Tibial nerve (tissue), 3 donors: Measurements from ENCODE around the gene HMCN1.
A peak's percentile ranks its signal among the peaks of the same experiment; 100 is the strongest.

ENCODE experiments used
- CTCF ChIP-seq, 5 experiments: fragments of 200-600 bp in 3 of 5; fragments of 450-650 bp in 2 of 5; sonication (generic) in 3 of 5; IDR thresholded peaks; one replicate each; pipeline ENCODE4 v1.5.1; 2016 to 2019; ENCODE audit warnings: antibody characterized with exemption in 5 of 5, mild to moderate bottlenecking in 3 of 5, moderate library complexity in 2 of 5
- POLR2A ChIP-seq, 2 donors: fragments of 450-650 bp; IDR thresholded peaks; one replicate each; pipeline ENCODE4 v1.6.1; 2017; ENCODE audit warnings: antibody characterized with exemption in 2 of 2, mild to moderate bottlenecking in 2 of 2, moderate library complexity in 2 of 2

- TF ChIP-seq POLR2A (IDR thresholded peaks at IDR 0.05), result no peak
- peak; percentile 56 to 83 (median 81) for TF ChIP-seq CTCF (IDR thresholded peaks at IDR 0.05)
These were observed 478.5 kb downstream of the HMCN1 start for GRCh38 chr1:186212568-186213224.
